CD4-positive, alpha-beta T cell (primary cell): ENCODE results near the gene ZNF816. TPM values are rescaled to one million over a fixed set of nuclear protein-coding genes. Genes with fewer than 3 reads are reported as not detected.
A peak's percentile ranks its signal among the peaks of the same experiment; 100 is the strongest.

Source experiments
- ATAC-seq: fragments of 200-7000 bp; cut with Tn5 transposase; one replicate; pipeline ENCODE4 v1.10.0; 2022; ENCODE audit warnings: mild to moderate bottlenecking; ENCODE audit not compliant: poor library complexity
- CTCF ChIA-PET: fragments of 350-600 bp; sonication (Branson Sonifier 250); formaldehyde crosslinking; loops from one replicate; lab custom pipeline; 2021; ENCODE audit warnings: antibody characterized with exemption, inconsistent platforms; lab: Charles Lee
- POLR2A ChIA-PET: fragments of 350-600 bp; sonication (Branson Sonifier 250); formaldehyde crosslinking; loops from one replicate; lab custom pipeline; 2021; ENCODE audit warnings: antibody characterized with exemption, inconsistent platforms; lab: Charles Lee
- DNase-seq, 14 experiments: peaks; one replicate each; pipeline ENCODE4 v3.0.0-alpha.2; 2013 to 2020; ENCODE audit warnings: mixed read lengths in 2 of 14
- H3K27ac ChIP-seq, 2 donors: one replicate each; pipeline versions ENCODE4 v1.5.1 to v1.7.0; 2013; ENCODE audit warnings: low read length in 2 of 2, low read depth in 1 of 2, mild to moderate bottlenecking in 1 of 2
- H3K27me3 ChIP-seq, 2 experiments: 1 replicate in 1 of 2; 2 replicates in 1 of 2; pipeline versions ENCODE4 v1.6.1 to v1.7.0; 2013; ENCODE audit warnings: low read length in 2 of 2, control low read depth in 1 of 2, mild to moderate bottlenecking in 1 of 2, moderate library complexity in 1 of 2; ENCODE audit not compliant: insufficient read depth in 2 of 2, control insufficient read depth in 1 of 2
- H3K36me3 ChIP-seq: one replicate; pipeline ENCODE4 v1.6.1; 2013; ENCODE audit warnings: low read length, control low read depth; ENCODE audit not compliant: insufficient read depth
- H3K4me1 ChIP-seq: one replicate; pipeline ENCODE4 v1.6.1; 2013; ENCODE audit warnings: low read length, control low read depth; ENCODE audit not compliant: insufficient read depth
- H3K4me3 ChIP-seq: one replicate; pipeline ENCODE4 v1.5.1; 2013; ENCODE audit warnings: mild to moderate bottlenecking, low read length, moderate library complexity
- H3K9me3 ChIP-seq, 2 experiments: 1 replicate in 1 of 2; 2 replicates in 1 of 2; pipeline versions ENCODE4 v1.6.1 to v1.7.0; 2013; ENCODE audit warnings: low read length in 2 of 2, mild to moderate bottlenecking in 2 of 2, control low read depth in 1 of 2, moderate library complexity in 1 of 2; ENCODE audit not compliant: control insufficient read depth in 1 of 2, insufficient read depth in 1 of 2
- H3K27ac Mint-ChIP-seq: one replicate; pipeline ENCODE4 v1.8.0; 2020; ENCODE audit warnings: mixed read lengths
- H3K27me3 Mint-ChIP-seq: one replicate; pipeline ENCODE4 v1.8.0; 2021; ENCODE audit warnings: mixed read lengths
- H3K36me3 Mint-ChIP-seq: one replicate; pipeline ENCODE4 v1.8.0; 2021; ENCODE audit warnings: low read depth, mixed read lengths
- H3K4me1 Mint-ChIP-seq: one replicate; pipeline ENCODE4 v1.8.0; 2021; ENCODE audit warnings: low read depth, mixed read lengths
- H3K4me3 Mint-ChIP-seq: one replicate; pipeline ENCODE4 v1.8.0; 2020; ENCODE audit warnings: mild to moderate bottlenecking, mixed read lengths
- H3K9me3 Mint-ChIP-seq: one replicate; pipeline ENCODE4 v1.8.0; 2020; ENCODE audit warnings: mixed read lengths
- intact Hi-C, 2 experiments: fragments of 100-400 bp; cut with DNase I in 1 of 2; cut with micrococcal nuclease in 1 of 2; formaldehyde crosslinking; loops; one replicate each; pipeline versions ENCODE4 v1.15.1 to v1.9.0; 2023 to 2025; cut with DNase I, micrococcal nuclease
- polyA plus RNA-seq, 2 donors: library from polyadenylated mRNA; unstranded; fragments of 120-200 nt; gene quantifications; one replicate each; pipeline ENCODE4 v1.2.1, GENCODE V29; 2013
- total RNA-seq, 174 experiments: library from RNA in 2 of 174; stranded (reverse) in 2 of 174; gene quantifications; one replicate each; pipeline ENCODE4 v1.2.3 and lab custom pipeline; 2021 to 2026
- TF ChIP-seq, protein P1 (sequence below): fragments of 200-600 bp; IDR thresholded peaks from one replicate; pipeline ENCODE4 v1.8.0; 2022; ENCODE audit warnings: antibody characterized with exemption, mild to moderate bottlenecking

Gene ZNF816
- total RNA-seq (1 to 10 TPM; 3.6 to 5.5 TPM), total RNA-seq (lab: John Stamatoyannopoulos, UW) (7.1 to 51.8 (median 20.0) reads per million in 172 experiments)
- 10.1 TPM for polyA plus RNA-seq (2013, experiment 1 of 2)
- 9.1 TPM for polyA plus RNA-seq (2013, experiment 2 of 2)

- peaks cover 36% of the 10 kb centered on the region for H3K4me1 Mint-ChIP-seq
- Histone ChIP-seq H3K36me3 (peaks cover 27% of the 10 kb centered on the region), H3K27ac (peak within 1 kb of the TSS; percentile 63 to 68), H3K4me1 (peaks cover 20% of the 10 kb centered on the region), H3K4me3 (peak within 1 kb of the TSS; percentile 78), H3K9me3 (peaks cover 39 to 42% of the 10 kb centered on the region in 2 experiments), H3K27me3 (no peaks in the 10 kb centered on the region)
- peak within 1 kb of the TSS; percentile 97 for H3K27ac Mint-ChIP-seq
- peaks cover 71% of the 10 kb centered on the region for H3K36me3 Mint-ChIP-seq
- CTCF ChIA-PET = interaction anchor here (0.8 kb wide), 1 partner anchor 31 kb away, joined by 3 read pairs; no protein-coding TSS in a partner anchor
- ATAC-seq (peak; percentile 99), DNase-seq (peak; percentile 97 to 100 (median 99))
- intact Hi-C loops = loop anchor here (1.0 to 10.0 kb wide), 10 partner anchors 20 to 560 kb away; partner anchors contain the start of genes ZNF320 (in 2 of the 2), ZNF888 (in 2 of the 2), ZNF160 (in 1 of the 2) and ZNF525 (in 1 of the 2)
- H3K4me3 Mint-ChIP-seq = peak within 1 kb of the TSS; percentile 97
- no peaks in the 10 kb centered on the region for H3K27me3 Mint-ChIP-seq
- peaks cover 8% of the 10 kb centered on the region for H3K9me3 Mint-ChIP-seq
- TF ChIP-seq, protein P1, sequence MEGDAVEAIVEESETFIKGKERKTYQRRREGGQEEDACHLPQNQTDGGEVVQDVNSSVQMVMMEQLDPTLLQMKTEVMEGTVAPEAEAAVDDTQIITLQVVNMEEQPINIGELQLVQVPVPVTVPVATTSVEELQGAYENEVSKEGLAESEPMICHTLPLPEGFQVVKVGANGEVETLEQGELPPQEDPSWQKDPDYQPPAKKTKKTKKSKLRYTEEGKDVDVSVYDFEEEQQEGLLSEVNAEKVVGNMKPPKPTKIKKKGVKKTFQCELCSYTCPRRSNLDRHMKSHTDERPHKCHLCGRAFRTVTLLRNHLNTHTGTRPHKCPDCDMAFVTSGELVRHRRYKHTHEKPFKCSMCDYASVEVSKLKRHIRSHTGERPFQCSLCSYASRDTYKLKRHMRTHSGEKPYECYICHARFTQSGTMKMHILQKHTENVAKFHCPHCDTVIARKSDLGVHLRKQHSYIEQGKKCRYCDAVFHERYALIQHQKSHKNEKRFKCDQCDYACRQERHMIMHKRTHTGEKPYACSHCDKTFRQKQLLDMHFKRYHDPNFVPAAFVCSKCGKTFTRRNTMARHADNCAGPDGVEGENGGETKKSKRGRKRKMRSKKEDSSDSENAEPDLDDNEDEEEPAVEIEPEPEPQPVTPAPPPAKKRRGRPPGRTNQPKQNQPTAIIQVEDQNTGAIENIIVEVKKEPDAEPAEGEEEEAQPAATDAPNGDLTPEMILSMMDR = no peak
- POLR2A ChIA-PET = interaction anchor here (0.7 to 1.6 kb wide), 11 partner anchors 8 to 773 kb away, joined by 3 to 7 read pairs (median 4); partner anchors contain the start of genes PPP2R1A, ZNF320, ZNF480 and ZNF808
Measured at GRCh38 chr19:52962394-52963246, at the start of gene ZNF816. ZNF816 (minus strand) TSS chr19:52962881; CDS start chr19:52956089, 6,792 bp downstream.

DNA sequence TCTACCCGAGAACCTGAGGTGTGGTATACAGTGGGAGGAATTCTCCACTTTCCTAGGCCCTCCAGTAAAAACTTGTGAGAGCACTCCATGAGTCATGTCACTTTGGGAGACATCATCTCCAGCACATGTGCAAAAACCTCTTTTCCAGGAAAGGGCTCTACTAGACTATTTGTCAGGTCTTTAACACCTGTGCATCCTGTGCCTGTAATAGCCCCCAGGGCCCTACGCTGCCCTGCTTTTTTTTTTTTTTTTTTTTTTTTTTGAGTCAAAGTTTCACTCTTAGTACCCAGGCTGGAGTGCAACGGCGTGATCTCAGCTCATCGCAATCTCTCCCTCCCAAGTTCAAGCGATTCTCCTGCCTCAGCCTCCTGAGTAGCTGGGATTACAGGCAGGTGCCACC is 49.3 kb upstream of the ZNF816 start:
- no peaks in the 10 kb centered on the region for H3K4me1 Mint-ChIP-seq
- H3K27me3 Mint-ChIP-seq = no peaks in the 10 kb centered on the region
- CTCF ChIA-PET = no interaction called here
- ATAC-seq (no peak), DNase-seq (no peak)
- peaks cover 9% of the 10 kb centered on the region for H3K36me3 Mint-ChIP-seq
- Histone ChIP-seq H3K36me3 (no peaks in the 10 kb centered on the region), H3K4me3 (no peak overlapping the region), H3K9me3 (peaks cover 13 to 33% of the 10 kb centered on the region in 2 experiments), H3K27ac (no peak overlapping the region), H3K27me3 (no peaks in the 10 kb centered on the region), H3K4me1 (no peaks in the 10 kb centered on the region)
- TF ChIP-seq, protein P1 = no peak
- POLR2A ChIA-PET = no interaction called here
- H3K9me3 Mint-ChIP-seq = no peaks in the 10 kb centered on the region
- H3K4me3 Mint-ChIP-seq = no peak overlapping the region
- no peak overlapping the region for H3K27ac Mint-ChIP-seq
- intact Hi-C loops = loop anchor here in 1 of 2 experiments (5.0 kb wide), 1 partner anchor 105 kb away; no protein-coding TSS in a partner anchor

GRCh38 chr19:53010494-53010893 is 47.8 kb upstream of the ZNF816 start:
- Mint-ChIP-seq H3K27ac (no peak overlapping the region), H3K4me1 (no peaks in the 10 kb centered on the region), H3K36me3 (peaks cover 9% of the 10 kb centered on the region), H3K9me3 (no peaks in the 10 kb centered on the region), H3K4me3 (no peak overlapping the region), H3K27me3 (no peaks in the 10 kb centered on the region)
- POLR2A ChIA-PET = no interaction called here
- no peaks in the 10 kb centered on the region for H3K4me1 ChIP-seq
- TF ChIP-seq, protein P1 = no peak
- ATAC-seq (no peak), DNase-seq (no peak)
- peaks cover 13 to 32% of the 10 kb centered on the region in 2 experiments for H3K9me3 ChIP-seq
- no peak overlapping the region for H3K27ac ChIP-seq
- H3K27me3 ChIP-seq = no peaks in the 10 kb centered on the region
- no peaks in the 10 kb centered on the region for H3K36me3 ChIP-seq
- CTCF ChIA-PET = no interaction called here
- intact Hi-C loops = loop anchor here in 1 of 2 experiments (5.0 kb wide), 1 partner anchor 107 kb away; no protein-coding TSS in a partner anchor
- no peak overlapping the region for H3K4me3 ChIP-seq
